Progenitor cell of endocrine pancreas (in vitro differentiated cells): ENCODE data around the gene ELP5. TPM values are rescaled to one million over a fixed set of nuclear protein-coding genes. Genes with fewer than 3 reads are reported as not detected.

ENCODE experiments used
- DNase-seq: peaks from one replicate; pipeline ENCODE4 v3.0.0; 2021; ENCODE audit warnings: low spot score; ENCODE audit not compliant: unreplicated experiment
- H3K27ac Mint-ChIP-seq: 2 replicates; pipeline ENCODE4 v1.8.0; 2021; ENCODE audit warnings: mild to moderate bottlenecking, moderate library complexity, mixed read lengths
- H3K27me3 Mint-ChIP-seq: 2 replicates; pipeline ENCODE4 v1.8.0; 2021; ENCODE audit warnings: mixed read lengths
- H3K36me3 Mint-ChIP-seq: 2 replicates; pipeline ENCODE4 v1.8.0; 2022; ENCODE audit warnings: mixed read lengths; ENCODE audit not compliant: insufficient read depth
- H3K4me1 Mint-ChIP-seq: 2 replicates; pipeline ENCODE4 v1.8.0; 2021; ENCODE audit warnings: low read depth, mixed read lengths
- H3K4me3 Mint-ChIP-seq: 2 replicates; pipeline ENCODE4 v1.8.0; 2021; ENCODE audit warnings: low read depth, mild to moderate bottlenecking, moderate library complexity, mixed read lengths
- H3K9me3 Mint-ChIP-seq: 2 replicates; pipeline ENCODE4 v1.8.0; 2021; ENCODE audit warnings: low read depth, mixed read lengths
- long read RNA-seq: library from polyadenylated mRNA; unstranded; transcript quantifications from one replicate; pipeline ENCODE4 v2.0.0, GENCODE V29; 2020
- total RNA-seq: library from RNA; stranded (reverse); gene quantifications from 2 replicates; pipeline ENCODE4 v1.2.1, GENCODE V29; 2021
- TF ChIP-seq, protein P1 (sequence below): fragments of 200-600 bp; sonication (generic); IDR thresholded peaks from one replicate; pipeline ENCODE4 v1.5.0; 2021; ENCODE audit warnings: antibody characterized with exemption, mild to moderate bottlenecking; ENCODE audit not compliant: unreplicated experiment

ELP5 gene, protein sequence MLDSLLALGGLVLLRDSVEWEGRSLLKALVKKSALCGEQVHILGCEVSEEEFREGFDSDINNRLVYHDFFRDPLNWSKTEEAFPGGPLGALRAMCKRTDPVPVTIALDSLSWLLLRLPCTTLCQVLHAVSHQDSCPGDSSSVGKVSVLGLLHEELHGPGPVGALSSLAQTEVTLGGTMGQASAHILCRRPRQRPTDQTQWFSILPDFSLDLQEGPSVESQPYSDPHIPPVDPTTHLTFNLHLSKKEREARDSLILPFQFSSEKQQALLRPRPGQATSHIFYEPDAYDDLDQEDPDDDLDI
- total RNA-seq = 42.3 and 45.0 TPM in 2 replicates
- long read RNA-seq, transcript ELP5-204 (8 exons, 1,423 nt) = minor isoform, 27 of 76 reads
- long read RNA-seq, transcript ELP5-214 (6 exons, 2,209 nt) = major isoform, 33 of 76 reads
- long read RNA-seq, partial matches to known transcripts = 4 of 76 reads
- long read RNA-seq, other reads (novel, unspliced or antisense) = 4 of 76 reads

DNA sequence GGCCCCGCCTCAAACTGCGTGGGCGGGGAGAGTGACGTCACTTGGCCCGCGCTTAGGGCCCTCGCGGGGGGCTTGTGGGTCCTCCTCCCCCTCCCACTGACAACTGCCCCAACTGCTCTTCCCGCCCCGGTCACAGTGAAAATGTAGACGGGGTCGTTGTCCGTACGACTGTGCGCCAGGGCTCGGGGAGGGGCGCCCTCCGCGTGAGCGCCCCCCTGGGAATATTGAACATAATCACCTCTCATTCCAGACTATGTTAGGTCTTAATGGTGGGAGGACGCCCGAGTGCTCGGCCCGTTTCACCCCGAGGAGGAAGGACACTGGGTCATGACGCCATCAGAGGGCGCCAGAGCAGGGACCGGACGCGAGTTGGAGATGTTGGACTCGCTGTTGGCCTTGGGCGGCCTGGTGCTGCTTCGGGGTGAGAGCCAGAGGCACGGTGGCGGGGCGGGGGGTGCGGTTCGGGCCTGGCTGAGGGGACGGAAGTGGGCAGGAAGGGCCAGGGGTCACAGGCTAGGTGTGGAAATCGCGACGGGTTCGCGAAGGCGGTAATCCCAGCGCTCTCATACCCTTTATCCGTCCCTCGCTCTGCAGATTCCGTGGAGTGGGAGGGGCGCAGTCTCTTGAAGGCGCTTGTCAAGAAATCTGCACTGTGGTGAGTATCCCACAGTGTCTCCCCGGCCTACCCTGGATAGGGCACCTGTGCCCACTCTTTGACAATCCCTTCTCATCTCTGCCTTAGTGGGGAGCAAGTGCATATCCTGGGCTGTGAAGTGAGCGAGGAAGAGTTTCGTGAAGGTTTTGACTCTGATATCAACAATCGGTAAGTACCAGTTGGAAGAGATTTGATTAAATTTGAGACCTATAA lies at the start of gene ELP5:
TSS of gene ELP5 (plus strand) at position 40 of the 868 bp plus-strand sequence. CDS start at position 376, 336 bp downstream.
- H3K4me1 Mint-ChIP-seq = peaks cover 25% of the 10 kb centered on the region
- H3K27ac Mint-ChIP-seq = peak within 1 kb of the TSS; percentile 100

DNA sequence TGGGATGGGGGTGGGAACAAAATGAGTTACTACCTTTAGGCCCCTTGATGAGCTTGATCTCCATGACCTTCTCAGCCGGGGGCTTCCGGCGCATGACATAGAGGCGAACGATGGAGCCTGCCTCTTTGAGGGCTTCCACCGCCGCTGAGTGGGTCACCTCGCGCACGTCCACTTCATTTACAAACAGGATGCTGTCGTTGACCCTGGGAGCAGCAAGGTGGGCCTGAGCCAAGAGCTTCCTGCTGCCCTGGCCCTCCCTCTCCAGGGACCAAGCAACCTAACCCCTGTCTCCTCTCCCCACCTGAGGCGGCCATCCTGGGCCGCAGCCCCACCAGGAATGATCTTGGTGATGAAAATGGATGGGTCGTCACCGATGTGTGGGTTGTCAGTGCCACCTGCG lies 48.6 kb upstream of the ELP5 start:
- peaks cover 7% of the 10 kb centered on the region for H3K36me3 Mint-ChIP-seq
- no peaks in the 10 kb centered on the region for H3K27me3 Mint-ChIP-seq
- TF ChIP-seq, protein P1, sequence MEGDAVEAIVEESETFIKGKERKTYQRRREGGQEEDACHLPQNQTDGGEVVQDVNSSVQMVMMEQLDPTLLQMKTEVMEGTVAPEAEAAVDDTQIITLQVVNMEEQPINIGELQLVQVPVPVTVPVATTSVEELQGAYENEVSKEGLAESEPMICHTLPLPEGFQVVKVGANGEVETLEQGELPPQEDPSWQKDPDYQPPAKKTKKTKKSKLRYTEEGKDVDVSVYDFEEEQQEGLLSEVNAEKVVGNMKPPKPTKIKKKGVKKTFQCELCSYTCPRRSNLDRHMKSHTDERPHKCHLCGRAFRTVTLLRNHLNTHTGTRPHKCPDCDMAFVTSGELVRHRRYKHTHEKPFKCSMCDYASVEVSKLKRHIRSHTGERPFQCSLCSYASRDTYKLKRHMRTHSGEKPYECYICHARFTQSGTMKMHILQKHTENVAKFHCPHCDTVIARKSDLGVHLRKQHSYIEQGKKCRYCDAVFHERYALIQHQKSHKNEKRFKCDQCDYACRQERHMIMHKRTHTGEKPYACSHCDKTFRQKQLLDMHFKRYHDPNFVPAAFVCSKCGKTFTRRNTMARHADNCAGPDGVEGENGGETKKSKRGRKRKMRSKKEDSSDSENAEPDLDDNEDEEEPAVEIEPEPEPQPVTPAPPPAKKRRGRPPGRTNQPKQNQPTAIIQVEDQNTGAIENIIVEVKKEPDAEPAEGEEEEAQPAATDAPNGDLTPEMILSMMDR = no peak
- no peaks in the 10 kb centered on the region for H3K9me3 Mint-ChIP-seq
- DNase-seq = no peak
- H3K4me1 Mint-ChIP-seq = peaks cover 9% of the 10 kb centered on the region
- H3K27ac Mint-ChIP-seq = no peak overlapping the region
- H3K4me3 Mint-ChIP-seq = no peak overlapping the region

More for the DNA sequence above, at the start of gene ELP5:
- TF ChIP-seq, protein P1 = peak; percentile 30
- peak within 1 kb of the TSS; percentile 97 for H3K4me3 Mint-ChIP-seq
- H3K9me3 Mint-ChIP-seq = no peaks in the 10 kb centered on the region
- no peaks in the 10 kb centered on the region for H3K27me3 Mint-ChIP-seq
- peaks cover 9% of the 10 kb centered on the region for H3K36me3 Mint-ChIP-seq
- DNase-seq = peak; percentile 98

DNA sequence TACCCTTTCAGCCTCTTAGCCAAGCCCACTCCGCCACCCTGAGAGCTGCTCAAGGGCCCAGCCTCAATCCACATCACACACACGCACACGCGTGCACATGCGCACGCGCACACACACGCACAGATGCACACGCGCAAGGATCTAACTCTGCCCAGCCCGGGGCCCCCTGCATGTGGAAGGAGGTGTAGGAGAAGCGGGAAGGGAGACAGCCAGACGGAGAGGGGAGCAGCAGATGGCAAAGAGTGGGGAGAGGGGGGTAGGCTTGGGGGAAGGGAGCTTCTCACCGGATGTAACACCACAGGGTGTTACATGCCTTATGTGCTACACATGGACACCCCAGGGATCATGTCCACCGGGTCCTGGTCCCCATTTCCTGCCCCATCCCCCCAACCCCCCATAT lies 47.7 kb upstream of the ELP5 start:
- Mint-ChIP-seq H3K27me3 (no peaks in the 10 kb centered on the region), H3K4me1 (peaks cover 11% of the 10 kb centered on the region), H3K36me3 (peaks cover 7% of the 10 kb centered on the region), H3K27ac (peak overlapping the region; percentile 71), H3K4me3 (peak overlapping the region; percentile 71), H3K9me3 (no peaks in the 10 kb centered on the region)
- no peak for DNase-seq
- TF ChIP-seq, protein P1 = no peak

DNA sequence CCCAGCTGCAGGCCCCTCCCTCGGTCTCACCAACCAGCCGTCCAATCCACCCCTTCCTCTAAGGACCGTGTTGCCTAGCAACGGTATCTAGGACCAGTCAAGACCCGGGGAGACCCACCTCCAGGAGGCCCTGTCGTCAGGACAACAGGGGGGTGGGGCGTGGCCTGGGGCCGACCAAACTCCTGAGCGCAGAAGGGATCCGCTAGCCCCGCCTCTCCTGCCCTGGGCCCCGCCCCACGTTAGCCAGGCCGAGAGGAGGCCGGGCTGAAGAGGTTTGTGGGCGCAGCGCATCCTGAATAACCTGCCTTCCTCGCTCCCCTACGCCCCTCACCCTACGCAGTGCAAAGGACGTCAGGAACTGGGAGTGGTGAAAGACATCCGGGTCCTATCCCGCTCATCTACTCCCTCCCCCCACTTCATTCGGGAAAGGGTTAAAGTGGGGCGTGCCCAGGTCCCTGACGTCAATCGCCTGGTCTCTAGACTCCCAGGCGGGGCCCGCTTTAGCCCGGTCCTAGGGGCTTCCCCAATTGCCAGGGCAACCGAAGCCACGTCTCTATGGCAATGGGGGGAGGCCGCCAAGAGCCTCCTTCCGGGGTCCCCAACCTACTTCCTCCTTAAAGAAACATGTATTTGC lies 47.1 kb upstream of the ELP5 start:
- Mint-ChIP-seq H3K9me3 (no peaks in the 10 kb centered on the region), H3K27ac (peak overlapping the region; percentile 89), H3K36me3 (peaks cover 7% of the 10 kb centered on the region), H3K27me3 (no peaks in the 10 kb centered on the region), H3K4me1 (peaks cover 11% of the 10 kb centered on the region), H3K4me3 (peak overlapping the region; percentile 71)
- peak; percentile 86 for DNase-seq
- TF ChIP-seq, protein P1 = no peak

DNA sequence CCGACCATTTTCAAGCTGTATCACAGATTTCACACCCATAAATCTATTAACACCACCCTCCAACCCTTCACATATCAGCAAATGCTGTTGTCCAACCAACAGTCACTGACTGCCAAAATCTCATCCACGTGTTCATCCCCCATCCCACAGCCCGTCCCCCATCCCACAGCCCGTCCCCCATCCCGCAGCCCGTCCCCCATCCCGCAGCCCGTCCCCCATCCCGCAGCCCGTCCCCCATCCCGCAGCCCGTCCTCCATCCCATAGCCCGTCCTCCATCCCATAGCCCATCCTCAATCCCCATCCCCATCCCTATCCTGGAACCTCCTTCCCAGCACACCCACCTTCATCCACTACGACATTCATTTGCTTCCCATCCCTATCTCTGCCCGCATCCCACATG lies 46.5 kb upstream of the ELP5 start:
- Mint-ChIP-seq H3K9me3 (no peaks in the 10 kb centered on the region), H3K4me1 (peaks cover 14% of the 10 kb centered on the region), H3K36me3 (peaks cover 6% of the 10 kb centered on the region), H3K4me3 (peak overlapping the region; percentile 71), H3K27me3 (no peaks in the 10 kb centered on the region), H3K27ac (peak overlapping the region; percentile 89)
- no peak for DNase-seq
- TF ChIP-seq, protein P1 = no peak
